H4 (cell line): ENCODE results near the gene HECTD3. TPM values are rescaled to one million over a fixed set of nuclear protein-coding genes. Genes with fewer than 3 reads are reported as not detected.
"Not testable (repeated sequence)": the region's sequence is repeated elsewhere in the genome, so short reads cannot be mapped to it uniquely, and the experiment has no call there.

Experiments used
- DNase-seq: peaks from one replicate; pipeline ENCODE4 v3.0.0-alpha.2; 2015; ENCODE audit warnings: low spot score
- total RNA-seq: library from RNA; depleted of rRNA; stranded (reverse); fragments of >200 nt; shearing (Covaris generic); gene quantifications from 2 replicates; pipeline ENCODE4 v1.2.3, GENCODE V29; 2014; rRNA removed

HECTD3 gene
- total RNA-seq, 1 experiment from 2014 or later: 20.9 TPM

DNA sequence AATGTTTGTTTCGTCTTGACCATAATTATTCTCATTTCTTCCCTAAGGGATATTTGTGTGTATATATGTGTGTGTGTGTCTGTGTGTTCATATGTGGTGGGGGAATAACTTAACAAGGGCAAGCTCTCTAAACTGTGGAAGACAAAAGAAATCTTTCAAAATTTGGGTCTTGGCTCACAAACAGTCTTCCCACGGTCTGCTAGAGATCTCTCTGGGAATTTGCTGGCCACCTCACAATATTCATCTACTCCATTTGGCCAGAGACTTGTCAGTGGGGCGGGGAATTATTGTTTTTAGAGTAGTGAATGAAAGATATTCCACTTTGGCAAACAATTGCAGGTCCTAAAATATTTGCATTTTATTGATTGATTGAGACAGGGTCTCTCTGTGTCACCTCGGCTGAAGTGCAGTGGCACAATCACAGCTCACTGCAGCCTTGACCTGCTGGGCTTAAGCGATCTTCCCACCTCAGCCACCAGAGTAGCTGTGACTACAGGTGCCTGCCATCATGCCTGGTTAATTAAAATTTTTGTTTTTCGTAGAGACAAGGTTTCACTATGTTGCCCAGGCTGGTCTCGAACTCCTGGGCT lies 16.7 kb downstream of the HECTD3 start:
- DNase-seq: no peak

DNA sequence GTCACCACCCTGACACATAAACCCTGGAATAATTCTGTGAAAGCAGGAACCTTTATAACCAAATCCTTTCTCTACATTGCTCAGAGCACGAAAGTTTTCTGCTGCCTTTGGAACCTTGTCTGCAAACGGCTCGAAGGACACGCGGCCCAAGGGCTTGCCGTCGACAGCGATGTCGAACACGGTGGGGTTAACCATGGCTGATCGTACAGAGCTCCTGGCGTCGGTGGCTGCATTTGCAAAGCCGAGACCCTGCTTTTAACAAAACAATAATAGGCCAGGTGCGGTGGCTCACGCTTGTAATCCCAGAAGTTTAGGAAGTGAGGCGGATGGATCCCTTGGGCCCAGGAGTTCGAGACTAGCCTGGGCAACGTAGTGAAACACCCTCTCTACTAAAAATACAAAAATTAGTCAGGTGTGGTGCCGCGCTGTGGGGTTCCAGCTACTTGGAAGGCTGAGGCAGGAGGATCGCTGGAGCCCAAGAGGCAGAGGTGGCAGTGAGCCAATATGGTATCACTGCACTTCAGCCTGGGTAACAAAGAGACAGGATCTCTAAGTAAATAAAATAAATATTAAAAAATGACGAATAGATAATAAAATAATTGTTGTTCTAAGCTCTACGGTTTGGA lies 22.5 kb downstream of the HECTD3 start:
- no peak for DNase-seq

DNA sequence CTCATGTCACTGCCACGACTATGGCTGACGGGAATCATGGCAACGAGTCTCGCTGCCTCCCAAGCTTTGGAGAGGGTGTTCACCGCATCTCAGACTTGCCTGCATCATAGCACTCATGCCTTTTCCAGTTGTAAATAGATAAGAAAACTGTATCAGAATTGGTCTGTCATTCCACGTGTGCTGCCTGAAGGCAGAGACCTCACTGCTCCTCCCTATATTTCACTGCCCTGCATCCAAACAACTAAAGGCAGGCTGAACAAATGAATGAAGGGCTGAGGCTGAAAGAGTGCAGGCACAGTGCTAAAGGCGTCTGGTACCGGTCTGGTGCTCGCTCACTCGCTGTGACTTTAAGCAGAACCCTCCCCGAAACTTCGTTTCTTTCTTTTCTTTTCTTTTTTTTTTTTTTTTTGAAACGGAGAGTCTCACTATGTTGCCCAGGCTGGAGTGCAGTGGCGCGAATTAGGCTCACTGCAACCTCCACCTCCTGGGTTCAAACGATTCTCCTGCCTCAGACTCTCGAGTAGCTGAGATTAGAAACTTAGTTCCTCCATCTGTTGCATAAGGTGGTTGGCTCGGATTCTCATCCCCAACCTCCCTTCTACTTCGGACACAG lies 25.3 kb downstream of the HECTD3 start:
- DNase-seq: no peak

DNA sequence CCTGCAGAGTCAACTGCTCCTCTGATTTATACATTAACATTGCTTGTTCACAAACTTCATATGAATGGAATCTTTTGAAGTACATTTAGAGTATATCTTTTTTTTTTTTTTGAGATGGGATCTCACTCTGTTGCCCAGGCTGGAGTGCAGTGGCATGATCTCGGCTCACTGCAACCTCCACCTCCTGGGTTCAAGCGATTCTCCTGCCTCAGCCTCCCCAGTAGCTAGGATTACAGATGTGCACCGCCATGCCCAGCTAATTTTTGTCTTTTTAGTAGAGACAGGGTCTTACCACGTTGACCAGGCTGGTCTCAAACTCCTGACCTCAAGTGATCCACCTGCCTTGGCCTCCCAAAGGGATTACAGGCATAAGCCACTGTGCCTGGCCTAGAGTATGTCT lies 33.8 kb downstream of the HECTD3 start:
- not testable (repeated sequence) for DNase-seq

DNA sequence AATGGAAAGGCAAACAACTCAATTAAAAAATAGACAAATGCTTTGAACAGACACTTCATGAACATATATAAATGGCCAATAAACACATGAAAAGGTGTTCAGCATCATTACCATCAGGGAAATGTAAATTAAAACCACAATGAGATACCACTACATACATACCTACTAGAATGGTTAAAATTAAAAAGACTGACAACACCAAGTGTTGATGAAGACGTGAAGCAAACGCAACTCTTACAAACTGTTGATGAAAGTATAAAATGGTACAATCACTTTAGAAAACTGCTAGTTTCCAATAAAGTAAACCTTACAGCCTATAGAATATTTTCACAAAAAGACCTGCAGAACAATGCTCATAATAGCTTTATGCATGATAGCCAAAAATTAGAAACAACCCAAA lies 34.9 kb downstream of the HECTD3 start:
- no peak for DNase-seq

DNA sequence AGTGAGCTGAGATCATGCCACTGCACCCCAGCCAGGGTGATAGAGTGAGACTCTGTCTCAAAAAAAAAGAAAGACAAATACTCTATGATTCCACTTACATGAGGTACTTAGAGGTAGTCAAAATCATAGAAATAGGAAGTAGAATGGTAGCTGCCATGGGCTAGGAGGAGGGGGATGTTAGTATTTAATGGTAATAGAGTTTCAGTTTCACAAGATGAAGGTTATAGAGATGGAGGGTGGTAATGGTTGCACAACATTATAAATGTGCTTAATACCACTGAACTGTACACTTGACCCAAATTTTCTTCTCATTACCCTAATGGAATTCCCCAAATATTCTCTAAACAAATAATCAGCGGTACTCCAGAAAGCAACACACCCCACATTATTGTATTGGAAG lies 37.5 kb downstream of the HECTD3 start:
- no peak for DNase-seq

DNA sequence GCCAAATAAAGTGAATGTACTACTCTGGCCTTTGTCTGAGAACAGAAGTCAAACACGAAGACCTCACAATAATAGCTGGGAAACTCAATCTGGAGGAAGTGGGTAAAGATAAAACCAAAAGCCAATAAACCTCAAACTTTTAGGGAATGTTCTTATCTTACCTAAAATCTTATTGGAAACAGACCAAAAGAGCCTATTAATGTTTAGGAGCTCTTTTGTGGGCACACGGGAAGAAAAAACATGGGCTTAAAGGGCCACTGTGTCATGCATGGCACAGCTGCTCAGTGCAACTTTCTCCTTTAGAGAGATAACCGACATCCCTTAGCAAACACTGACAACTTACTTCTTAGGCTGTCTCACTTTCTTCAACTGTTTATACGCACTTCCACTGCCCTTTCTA lies 40.8 kb downstream of the HECTD3 start:
- DNase-seq: peak; percentile 96

DNA sequence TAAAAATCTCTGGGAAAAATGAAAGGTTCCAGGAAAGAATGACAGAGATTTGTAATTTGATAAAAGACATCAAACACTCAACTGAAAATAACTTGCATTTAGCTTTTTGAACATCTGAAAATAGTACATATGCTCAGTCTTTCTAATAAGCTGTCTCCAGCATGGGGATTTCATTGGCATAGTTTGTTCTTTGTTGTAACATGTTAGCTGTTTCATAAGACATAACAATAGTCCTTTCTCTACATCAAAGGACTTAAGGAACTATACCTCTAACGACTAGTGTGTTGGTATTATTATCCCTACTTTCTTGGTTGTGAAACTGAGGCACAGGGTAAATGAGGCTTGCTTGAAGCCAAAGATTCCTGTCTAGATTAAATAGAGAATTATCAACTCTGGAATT lies 46.7 kb downstream of the HECTD3 start:
- no peak for DNase-seq

DNA sequence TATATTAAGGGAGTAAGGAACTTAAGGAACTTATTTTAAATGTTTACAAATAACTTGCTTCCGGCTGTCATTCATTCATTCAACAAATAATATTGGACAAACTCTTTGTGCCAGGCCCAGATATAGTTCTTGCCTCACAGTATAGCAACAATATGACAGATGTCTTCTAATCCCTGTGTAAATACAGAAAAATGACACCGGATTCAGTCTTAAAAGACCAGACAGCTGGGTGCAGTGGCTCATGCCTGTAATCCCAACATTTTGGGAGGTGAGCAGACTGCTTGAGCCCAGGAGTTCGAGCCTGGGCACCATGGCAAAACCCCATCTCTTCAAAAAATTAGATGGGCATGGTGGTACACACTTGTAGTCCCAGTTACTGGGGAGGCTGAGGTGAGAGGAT lies 48.4 kb downstream of the HECTD3 start:
- no peak for DNase-seq

DNA sequence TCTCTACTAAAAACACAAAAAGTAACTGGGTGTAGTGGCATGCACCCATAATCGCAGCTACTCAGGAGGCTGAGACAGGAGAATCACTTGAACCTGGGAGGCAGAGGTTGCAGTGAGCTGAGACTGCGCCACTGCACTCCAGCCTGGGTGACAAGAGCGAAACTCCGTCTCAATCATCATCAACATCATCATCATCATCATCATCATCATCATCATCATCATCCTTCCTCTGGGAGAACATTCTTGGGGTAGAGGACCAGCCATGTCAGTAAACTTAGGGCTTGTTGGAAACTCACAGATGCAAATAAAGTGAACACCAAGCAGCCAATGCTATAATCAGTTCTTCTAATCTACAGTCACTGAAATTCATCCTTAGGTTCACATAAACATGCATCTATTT lies 49.1 kb downstream of the HECTD3 start:
- not testable (repeated sequence) for DNase-seq

DNA sequence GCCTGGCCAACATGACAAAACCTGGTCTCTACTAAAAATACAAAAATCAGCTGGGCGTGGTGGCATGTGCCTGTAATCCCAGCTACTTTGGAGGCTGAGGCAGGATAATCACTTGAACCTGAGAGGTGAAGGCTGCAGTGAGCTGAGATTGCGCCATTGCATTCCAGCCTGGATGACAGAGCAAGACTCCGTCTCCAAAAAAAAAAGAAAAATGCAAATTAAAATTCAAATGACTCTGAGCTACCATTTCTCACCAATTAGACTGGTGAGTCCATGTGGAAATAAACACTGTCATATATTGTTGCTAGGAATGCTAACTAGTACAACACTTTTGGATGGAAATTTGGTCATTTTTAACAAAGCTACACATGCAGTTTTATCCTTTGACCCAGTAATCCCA lies 53.6 kb downstream of the HECTD3 start:
- not testable (repeated sequence) for DNase-seq

DNA sequence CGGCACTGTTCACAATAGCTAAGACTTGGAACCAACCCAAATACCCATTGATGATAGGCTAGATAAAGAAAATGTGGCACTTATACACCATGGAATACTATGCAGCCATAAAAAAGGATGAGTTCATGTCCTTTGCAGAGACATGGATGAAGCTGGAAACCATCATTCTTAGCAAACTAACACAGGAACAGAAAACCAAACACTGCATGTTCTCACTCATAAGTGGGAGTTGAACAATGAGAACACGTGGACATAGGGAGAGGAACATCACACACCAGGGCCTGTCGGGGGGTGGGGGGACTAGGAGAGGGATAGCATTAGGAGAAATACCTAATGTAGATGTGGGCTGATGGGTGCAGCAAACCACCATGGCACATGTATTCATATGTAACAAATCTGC lies 55.0 kb downstream of the HECTD3 start:
- DNase-seq: not testable (repeated sequence)

Other genes with a start within 250 kb of the HECTD3 start
- 4,339 and 5,019 TPM in 2 replicates for gene RPS8, start 235.8 kb downstream of the HECTD3 start, total RNA-seq
- not detected in 2 replicates for gene BEST4, start 223.2 kb downstream of the HECTD3 start, total RNA-seq
- 1.3 and 4.6 TPM in 2 replicates for gene PLK3, start 210.9 kb downstream of the HECTD3 start, total RNA-seq
- 0.12 TPM in 1 of 2 replicates, not detected in the other for gene DYNLT4, start 204.0 kb downstream of the HECTD3 start, total RNA-seq
- gene BTBD19, start 202.8 kb downstream of the HECTD3 start, total RNA-seq: 2.5 and 2.6 TPM in 2 replicates
- gene PTCH2, start 168.1 kb downstream of the HECTD3 start, total RNA-seq: 0.10 TPM in 1 of 2 replicates, not detected in the other
- gene EIF2B3, start 24.7 kb downstream of the HECTD3 start, total RNA-seq: 51.5 and 60.6 TPM in 2 replicates
- 125 and 128 TPM in 2 replicates for gene UROD, start 930 bp upstream of the HECTD3 start, total RNA-seq
- 1.3 and 1.6 TPM in 2 replicates for gene ZSWIM5, start 195.3 kb upstream of the HECTD3 start, total RNA-seq